ENCODE results near the gene PTGES3L.

- TF ChIP-seq CTCF (conservative IDR thresholded peaks at IDR 0.05 in 1 of 2, IDR thresholded peaks at IDR 0.05 in 1 of 2; ENCODE audit: low read depth in 1 of 2, low read length in 2 of 2) (peak in 1 of 2 donors; percentile 27), EZH2 (IDR thresholded peaks at IDR 0.05; ENCODE audit: low read length, missing control alignments) (no peak)
Observed at GRCh38 chr17:43006639-43007551, 27.0 kb upstream of the PTGES3L start, which contains the start of gene IFI35.
